ENCODE results near the gene B4GALNT3. TPM values are rescaled to one million over a fixed set of nuclear protein-coding genes. Genes with fewer than 3 reads are reported as not detected.

B4GALNT3 gene
- total RNA-seq, 1 donor from 2014 or later = 8.2 TPM

DNA sequence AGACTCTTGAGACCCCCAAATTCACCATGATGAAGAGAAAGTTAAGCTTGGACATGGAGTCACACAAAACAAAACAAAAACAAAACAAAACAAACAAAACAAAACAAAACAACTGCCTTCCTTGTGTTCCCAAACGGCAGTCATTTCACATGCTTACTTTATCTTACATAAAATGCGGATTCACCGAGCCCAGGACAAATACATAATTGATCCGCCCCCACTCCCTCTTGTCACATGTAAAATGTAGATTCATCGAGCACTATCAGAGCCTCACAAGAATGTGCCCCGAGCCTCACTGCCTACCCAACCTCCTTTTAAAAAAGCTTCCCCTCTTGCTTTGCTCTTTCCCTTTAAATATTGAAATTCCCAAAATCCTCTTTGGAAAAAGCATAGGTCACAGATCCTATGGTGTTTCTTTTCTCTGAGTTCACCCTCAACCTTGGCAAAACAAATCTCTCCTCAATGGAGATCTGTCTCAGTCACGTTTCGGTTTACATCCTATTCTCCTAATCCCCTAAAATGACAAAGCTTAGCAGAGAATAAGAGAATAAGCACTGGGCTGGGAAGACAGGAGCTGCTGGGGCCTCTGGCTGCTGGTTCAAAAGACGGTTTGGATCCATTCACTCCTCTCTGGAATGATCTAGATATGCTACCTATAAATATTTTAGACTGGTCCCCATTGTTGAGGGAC lies 119.8 kb downstream of the B4GALNT3 start:
- TF ChIP-seq, protein P1, sequence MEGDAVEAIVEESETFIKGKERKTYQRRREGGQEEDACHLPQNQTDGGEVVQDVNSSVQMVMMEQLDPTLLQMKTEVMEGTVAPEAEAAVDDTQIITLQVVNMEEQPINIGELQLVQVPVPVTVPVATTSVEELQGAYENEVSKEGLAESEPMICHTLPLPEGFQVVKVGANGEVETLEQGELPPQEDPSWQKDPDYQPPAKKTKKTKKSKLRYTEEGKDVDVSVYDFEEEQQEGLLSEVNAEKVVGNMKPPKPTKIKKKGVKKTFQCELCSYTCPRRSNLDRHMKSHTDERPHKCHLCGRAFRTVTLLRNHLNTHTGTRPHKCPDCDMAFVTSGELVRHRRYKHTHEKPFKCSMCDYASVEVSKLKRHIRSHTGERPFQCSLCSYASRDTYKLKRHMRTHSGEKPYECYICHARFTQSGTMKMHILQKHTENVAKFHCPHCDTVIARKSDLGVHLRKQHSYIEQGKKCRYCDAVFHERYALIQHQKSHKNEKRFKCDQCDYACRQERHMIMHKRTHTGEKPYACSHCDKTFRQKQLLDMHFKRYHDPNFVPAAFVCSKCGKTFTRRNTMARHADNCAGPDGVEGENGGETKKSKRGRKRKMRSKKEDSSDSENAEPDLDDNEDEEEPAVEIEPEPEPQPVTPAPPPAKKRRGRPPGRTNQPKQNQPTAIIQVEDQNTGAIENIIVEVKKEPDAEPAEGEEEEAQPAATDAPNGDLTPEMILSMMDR (IDR thresholded peaks at IDR 0.05; ENCODE audit: insufficient read depth, low read length, severe bottlenecking) = no peak
- Histone ChIP-seq H3K27me3 (ENCODE audit: control insufficient read depth, insufficient read depth, low read length) (no peaks in the 10 kb centered on the region), H3K36me3 (ENCODE audit: control insufficient read depth, insufficient read depth, low read length) (no peaks in the 10 kb centered on the region), H3K4me3 (ENCODE audit: low read depth, low read length) (no peak overlapping the region)
- FAIRE-seq (no peak), DNase-seq (ENCODE audit: low read depth) (no peak)

DNA sequence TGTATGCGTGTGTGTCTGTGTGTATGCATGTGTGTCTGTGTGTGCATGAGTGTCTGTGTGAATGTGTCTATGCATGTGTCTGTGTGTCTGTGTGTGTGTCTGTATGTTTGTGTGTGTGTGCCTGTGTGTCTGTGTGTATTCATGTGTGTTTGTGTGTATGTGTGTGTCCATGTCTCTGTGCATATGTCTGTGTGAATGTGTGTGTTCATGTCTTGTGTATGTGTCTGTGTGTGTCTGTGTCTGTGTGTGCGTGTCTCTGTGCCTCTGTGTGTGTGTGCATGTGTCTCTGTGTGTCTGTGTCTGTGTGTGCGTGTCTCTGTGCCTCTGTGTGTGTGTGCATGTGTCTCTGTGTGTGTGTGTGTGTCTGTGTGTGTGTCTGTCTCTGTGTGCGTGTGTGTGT lies 121.1 kb downstream of the B4GALNT3 start:
- Histone ChIP-seq H3K27me3 (ENCODE audit: control insufficient read depth, insufficient read depth, low read length) (no peaks in the 10 kb centered on the region), H3K36me3 (ENCODE audit: control insufficient read depth, insufficient read depth, low read length) (no peaks in the 10 kb centered on the region), H3K4me3 (ENCODE audit: low read depth, low read length) (no peak overlapping the region)
- TF ChIP-seq, protein P1 (IDR thresholded peaks at IDR 0.05; ENCODE audit: insufficient read depth, low read length, severe bottlenecking) = no peak
- no peak for DNase-seq (ENCODE audit: low read depth)
- FAIRE-seq = peak; percentile 96

- H3K36me3 ChIP-seq (ENCODE audit: control insufficient read depth, insufficient read depth, low read length) = no peaks in the 10 kb centered on the region
- TF ChIP-seq, protein P1 (IDR thresholded peaks at IDR 0.05; ENCODE audit: insufficient read depth, low read length, severe bottlenecking) = no peak
- FAIRE-seq = no peak
- no peaks in the 10 kb centered on the region for H3K27me3 ChIP-seq (ENCODE audit: control insufficient read depth, insufficient read depth, low read length)
- DNase-seq (ENCODE audit: low read depth) = no peak
- H3K4me3 ChIP-seq (ENCODE audit: low read depth, low read length) = no peak overlapping the region
Measured at GRCh38 chr12:581321-581720, 121.6 kb downstream of the B4GALNT3 start.

DNA sequence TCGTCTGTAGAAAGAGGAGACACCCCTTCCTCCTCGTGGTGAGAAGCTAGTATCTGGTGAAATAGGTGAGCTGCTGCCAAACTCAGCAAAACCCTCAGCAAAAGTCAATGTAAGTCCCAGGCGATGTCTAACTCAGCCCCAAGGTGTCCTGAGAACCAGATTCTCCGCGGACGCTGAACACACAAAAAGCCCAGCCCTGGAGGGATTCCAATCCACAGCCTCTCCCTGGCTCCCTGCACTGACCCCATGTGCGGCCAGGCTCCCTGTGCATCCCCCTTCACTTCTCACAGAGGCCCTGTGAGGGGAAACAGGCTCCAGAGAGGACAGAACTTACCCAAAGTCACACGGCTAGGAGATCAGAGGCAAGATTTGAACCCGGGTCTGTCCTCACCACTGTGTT lies 122.0 kb downstream of the B4GALNT3 start:
- Histone ChIP-seq H3K27me3 (ENCODE audit: control insufficient read depth, insufficient read depth, low read length) (no peaks in the 10 kb centered on the region), H3K4me3 (ENCODE audit: low read depth, low read length) (no peak overlapping the region), H3K36me3 (ENCODE audit: control insufficient read depth, insufficient read depth, low read length) (no peaks in the 10 kb centered on the region)
- no peak for DNase-seq (ENCODE audit: low read depth)
- TF ChIP-seq, protein P1 (IDR thresholded peaks at IDR 0.05; ENCODE audit: insufficient read depth, low read length, severe bottlenecking) = no peak
- FAIRE-seq = no peak

DNA sequence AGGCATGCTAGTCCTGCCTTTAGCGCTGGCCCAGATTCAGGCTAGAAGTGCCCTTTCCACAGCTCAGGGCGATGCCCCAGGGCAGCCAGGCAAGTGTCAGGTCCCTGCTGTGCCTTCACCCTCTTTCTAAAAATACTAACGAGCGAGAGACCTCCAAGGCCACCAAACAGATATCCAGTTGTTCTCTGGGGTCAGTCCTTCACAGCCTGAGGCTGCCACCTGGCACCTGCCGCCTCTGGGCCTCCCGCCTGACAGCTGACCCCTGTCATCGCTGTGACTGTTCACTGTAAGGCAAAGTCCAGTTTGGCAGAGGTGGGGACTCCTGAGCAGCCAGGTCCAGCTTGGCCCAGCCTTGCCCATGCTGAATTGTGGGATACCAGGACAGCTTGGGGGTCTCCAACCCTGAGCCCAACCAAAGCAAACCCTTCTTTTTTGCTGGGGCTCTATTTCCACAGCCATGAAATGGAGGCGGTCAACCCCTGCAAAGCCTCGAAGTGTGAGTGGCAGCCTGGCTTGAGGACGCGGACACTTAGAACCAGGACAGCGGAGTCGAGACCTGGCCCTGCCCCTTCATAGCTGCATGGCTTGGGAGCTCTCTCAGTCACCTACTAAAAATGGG lies 123.6 kb downstream of the B4GALNT3 start:
- H3K27me3 ChIP-seq (ENCODE audit: control insufficient read depth, insufficient read depth, low read length) = no peaks in the 10 kb centered on the region
- FAIRE-seq = no peak
- no peaks in the 10 kb centered on the region for H3K36me3 ChIP-seq (ENCODE audit: control insufficient read depth, insufficient read depth, low read length)
- TF ChIP-seq, protein P1 (IDR thresholded peaks at IDR 0.05; ENCODE audit: insufficient read depth, low read length, severe bottlenecking) = no peak
- H3K4me3 ChIP-seq (ENCODE audit: low read depth, low read length) = no peak overlapping the region
- DNase-seq (ENCODE audit: low read depth) = no peak
